HEK293T (cell line): ENCODE results near the gene USP6.
"Not testable (repeated sequence)": the region's sequence is repeated elsewhere in the genome, so short reads cannot be mapped to it uniquely, and the experiment has no call there.

Source experiments
- CTCF ChIA-PET: fragments of 350-600 bp; formaldehyde crosslinking; extraction: SDS; loops from one replicate; lab custom pipeline; 2021; ENCODE audit warnings: antibody characterized with exemption, inconsistent platforms; lab: Yijun Ruan, JAX
- POLR2A ChIA-PET: fragments of 350-600 bp; formaldehyde crosslinking; extraction: SDS; loops from one replicate; lab custom pipeline; 2020; ENCODE audit warnings: antibody characterized with exemption, inconsistent platforms; lab: Yijun Ruan, JAX
- DNase-seq: peaks from one replicate; pipeline ENCODE4 v3.0.0; 2012; ENCODE audit warnings: mixed read lengths; ENCODE audit errors: extremely low spot score
- ARNT ChIP-seq: fragments of 450-650 bp; IDR thresholded peaks from 2 replicates; pipeline ENCODE4 v1.6.1; 2017; ENCODE audit warnings: mild to moderate bottlenecking
- BHLHE40 ChIP-seq: fragments of 450-650 bp; IDR thresholded peaks from 2 replicates; pipeline ENCODE4 v1.6.1; 2016; ENCODE audit warnings: mild to moderate bottlenecking, moderate library complexity, borderline replicate concordance
- CTBP1 ChIP-seq: fragments of 450-650 bp; IDR thresholded peaks from 2 replicates; pipeline ENCODE4 v1.6.1; 2016; ENCODE audit warnings: borderline replicate concordance
- ELF4 ChIP-seq: fragments of 450-650 bp; IDR thresholded peaks from 2 replicates; pipeline ENCODE4 v1.6.1; 2017; ENCODE audit warnings: antibody characterized with exemption
- FOXA1 ChIP-seq: fragments of 450-650 bp; IDR thresholded peaks from 2 replicates; pipeline ENCODE4 v1.6.1; 2016; ENCODE audit warnings: mild to moderate bottlenecking
- FOXK2 ChIP-seq: fragments of 450-650 bp; IDR thresholded peaks from 2 replicates; pipeline ENCODE4 v1.6.1; 2016; ENCODE audit warnings: mild to moderate bottlenecking
- FOXM1 ChIP-seq: fragments of 450-650 bp; IDR thresholded peaks from 2 replicates; pipeline ENCODE4 v1.6.1; 2017; ENCODE audit warnings: mild to moderate bottlenecking, borderline replicate concordance
- HDGF ChIP-seq: fragments of 450-650 bp; IDR thresholded peaks from 2 replicates; pipeline ENCODE4 v1.6.1; 2017; ENCODE audit warnings: antibody characterized with exemption, borderline replicate concordance
- L3MBTL2 ChIP-seq: fragments of 450-650 bp; conservative IDR thresholded peaks from 2 replicates; pipeline ENCODE4 v1.6.1; 2016; ENCODE audit warnings: mild to moderate bottlenecking
- LEF1 ChIP-seq: fragments of 450-650 bp; IDR thresholded peaks from 2 replicates; pipeline ENCODE4 v1.6.1; 2017; ENCODE audit warnings: mild to moderate bottlenecking, borderline replicate concordance
- NFRKB ChIP-seq: fragments of 450-650 bp; IDR thresholded peaks from 2 replicates; pipeline ENCODE4 v1.6.1; 2016; ENCODE audit warnings: mild to moderate bottlenecking, moderate library complexity
- SP1 ChIP-seq: fragments of 450-650 bp; IDR thresholded peaks from 2 replicates; pipeline ENCODE4 v1.6.1; 2017
- SUZ12 ChIP-seq: fragments of 450-650 bp; IDR thresholded peaks from 2 replicates; pipeline ENCODE4 v1.6.1; 2016; ENCODE audit warnings: mild to moderate bottlenecking
- TARDBP ChIP-seq: fragments of 450-650 bp; IDR thresholded peaks from 2 replicates; pipeline ENCODE4 v1.6.1; 2016
- ZNF384 ChIP-seq: fragments of 450-650 bp; IDR thresholded peaks from 2 replicates; pipeline ENCODE4 v1.6.1; 2016
- TF ChIP-seq, protein P1 (sequence below): fragments of 450-650 bp; IDR thresholded peaks from 2 replicates; pipeline ENCODE4 v1.6.1; 2016

USP6 gene

GRCh38 chr17:5115673-5116651 is at the start of gene USP6:
Gene USP6, plus strand, starts transcription at chr17:5116032. Its CDS starts 14,336 bp downstream, at chr17:5130368.
- DNase-seq, result no peak
- no peak for TF ChIP-seq SUZ12
- TF ChIP-seq SP1, result no peak
- TF ChIP-seq BHLHE40, result no peak
- TF ChIP-seq, protein P1, sequence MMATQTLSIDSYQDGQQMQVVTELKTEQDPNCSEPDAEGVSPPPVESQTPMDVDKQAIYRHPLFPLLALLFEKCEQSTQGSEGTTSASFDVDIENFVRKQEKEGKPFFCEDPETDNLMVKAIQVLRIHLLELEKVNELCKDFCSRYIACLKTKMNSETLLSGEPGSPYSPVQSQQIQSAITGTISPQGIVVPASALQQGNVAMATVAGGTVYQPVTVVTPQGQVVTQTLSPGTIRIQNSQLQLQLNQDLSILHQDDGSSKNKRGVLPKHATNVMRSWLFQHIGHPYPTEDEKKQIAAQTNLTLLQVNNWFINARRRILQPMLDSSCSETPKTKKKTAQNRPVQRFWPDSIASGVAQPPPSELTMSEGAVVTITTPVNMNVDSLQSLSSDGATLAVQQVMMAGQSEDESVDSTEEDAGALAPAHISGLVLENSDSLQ, result no peak
- no peak for TF ChIP-seq FOXK2
- no peak for TF ChIP-seq NFRKB
- CTCF ChIA-PET, result no interaction called here
- POLR2A ChIA-PET, result no interaction called here

DNA sequence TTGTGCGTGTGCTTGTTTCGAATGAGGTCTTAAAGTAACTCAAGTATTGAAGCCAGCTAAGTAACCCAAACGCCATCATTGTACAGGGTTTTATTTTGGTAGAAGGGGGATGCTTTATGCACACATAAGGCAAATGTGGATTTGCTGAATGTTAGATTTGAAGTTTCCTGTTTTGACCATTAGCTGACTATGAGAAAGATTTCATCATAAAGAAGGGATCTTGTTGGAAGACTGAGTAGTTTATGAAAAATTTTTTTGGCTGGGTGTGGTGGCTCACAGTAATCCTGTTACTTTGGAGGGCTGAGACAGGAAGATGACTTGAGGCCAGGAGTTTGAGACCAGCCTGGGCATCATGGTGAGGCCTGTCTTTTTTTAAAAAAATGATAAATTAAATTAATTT is 47.6 kb upstream of the USP6 start:
- CTCF ChIA-PET, result no interaction called here
- TF ChIP-seq LEF1, result no peak
- no peak for TF ChIP-seq SP1
- TF ChIP-seq CTBP1, result no peak
- TF ChIP-seq NFRKB, result no peak
- TF ChIP-seq, protein P1, result no peak
- no peak for TF ChIP-seq TARDBP
- no peak for TF ChIP-seq SUZ12
- TF ChIP-seq L3MBTL2, result no peak
- TF ChIP-seq ARNT, result no peak
- TF ChIP-seq ZNF384, result no peak
- no peak for TF ChIP-seq FOXK2
- TF ChIP-seq BHLHE40, result no peak
- TF ChIP-seq FOXA1, result no peak
- TF ChIP-seq ELF4, result no peak
- TF ChIP-seq FOXM1, result no peak
- no peak for TF ChIP-seq HDGF
- POLR2A ChIA-PET, result no interaction called here
- DNase-seq, result no peak

DNA sequence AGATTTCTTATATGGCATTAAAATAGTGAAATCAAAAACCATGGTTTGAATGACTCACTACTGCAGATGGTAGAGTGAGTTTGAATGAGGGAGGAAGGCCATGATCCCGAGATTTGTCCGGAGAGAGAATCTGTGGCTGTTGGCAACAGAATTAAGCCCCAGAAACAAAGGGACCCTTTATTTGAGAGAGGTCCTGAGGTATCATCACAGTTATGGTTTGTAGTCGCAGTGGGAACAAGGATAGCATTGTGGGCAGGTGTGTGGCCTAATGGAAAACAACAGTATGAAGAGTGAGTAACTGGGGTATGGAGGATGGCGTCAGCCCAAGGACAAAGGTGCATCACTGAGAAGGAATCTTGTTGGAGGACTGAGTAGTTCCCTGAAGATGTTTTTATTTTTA is 46.1 kb upstream of the USP6 start:
- POLR2A ChIA-PET, result no interaction called here
- CTCF ChIA-PET, result no interaction called here
- no peak for TF ChIP-seq SUZ12
- no peak for TF ChIP-seq FOXK2
- no peak for TF ChIP-seq ARNT
- no peak for TF ChIP-seq ELF4
- TF ChIP-seq ZNF384, result no peak
- TF ChIP-seq FOXM1, result no peak
- TF ChIP-seq, protein P1, result no peak
- TF ChIP-seq LEF1, result no peak
- no peak for TF ChIP-seq TARDBP
- TF ChIP-seq BHLHE40, result no peak
- TF ChIP-seq NFRKB, result no peak
- TF ChIP-seq L3MBTL2, result no peak
- no peak for TF ChIP-seq CTBP1
- no peak for TF ChIP-seq SP1
- no peak for TF ChIP-seq HDGF
- no peak for TF ChIP-seq FOXA1
- DNase-seq, result no peak

DNA sequence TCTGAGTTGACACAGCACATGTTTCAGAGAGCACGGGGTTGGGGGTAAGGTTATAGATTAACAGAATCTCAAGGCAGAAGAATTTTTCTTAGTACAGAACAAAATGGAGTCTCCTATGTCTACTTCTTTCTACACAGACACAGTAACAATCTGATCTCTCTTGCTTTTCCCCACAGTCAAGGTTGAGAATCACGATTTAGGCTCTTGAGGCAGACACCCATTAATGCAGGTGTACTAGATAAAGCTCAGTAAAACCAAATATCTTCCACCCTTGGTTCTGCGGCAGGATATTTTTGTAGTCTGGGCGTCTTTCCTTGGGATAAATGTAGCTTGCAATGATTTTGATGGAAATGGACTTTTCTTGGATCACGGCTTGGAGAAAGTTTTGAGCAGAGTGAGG is 40.4 kb upstream of the USP6 start:
- CTCF ChIA-PET, result interaction anchor here (0.6 kb wide), 1 partner anchor 25 kb away, joined by 5 read pairs; no protein-coding TSS in a partner anchor
- DNase-seq, POLR2A ChIA-PET: not testable (repeated sequence)

DNA sequence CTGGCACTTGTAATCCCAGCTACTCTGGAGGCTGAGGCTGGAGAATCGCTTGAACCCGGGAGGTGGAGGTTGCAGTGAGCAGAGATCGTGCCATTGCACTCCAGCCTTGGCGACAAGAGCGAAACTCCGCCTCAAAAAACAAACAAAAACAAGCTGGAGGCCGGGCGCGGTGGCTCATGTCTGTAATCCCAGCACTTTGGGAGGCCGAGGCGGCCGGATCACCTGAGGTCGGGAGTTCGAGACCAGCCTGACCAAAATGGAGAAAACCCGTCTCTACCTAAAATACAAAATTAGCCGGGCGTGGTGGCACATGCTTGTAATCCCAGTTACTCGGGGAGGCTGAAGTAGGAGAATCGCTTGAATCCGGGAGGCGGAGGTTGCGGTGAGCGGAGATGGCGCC is 38.6 kb upstream of the USP6 start:
- CTCF ChIA-PET, DNase-seq, POLR2A ChIA-PET: not testable (repeated sequence)

DNA sequence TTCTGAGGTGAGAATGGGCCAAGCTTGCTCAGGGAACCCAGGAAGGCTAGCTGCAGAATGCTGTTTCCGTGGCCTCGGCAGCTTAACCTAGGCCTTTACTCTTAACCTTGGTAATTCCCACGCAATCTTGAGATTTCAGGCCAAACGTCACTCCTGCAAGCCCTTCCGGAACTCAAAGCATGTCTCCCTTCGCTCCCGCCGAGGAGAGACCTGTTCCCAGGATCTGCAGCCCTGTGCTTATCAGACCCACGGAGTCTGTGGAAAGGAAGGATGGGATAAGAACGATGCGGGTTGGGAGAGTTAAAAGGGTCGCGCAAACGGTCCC is 38.1 kb upstream of the USP6 start:
- TF ChIP-seq BHLHE40 (no peak), TARDBP (no peak), FOXK2 (no peak), LEF1 (no peak), FOXA1 (no peak), ELF4 (no peak), NFRKB (no peak), HDGF (no peak), SUZ12 (no peak), L3MBTL2 (no peak), SP1 (no peak), CTBP1 (no peak), ZNF384 (no peak), ARNT (no peak), FOXM1 (no peak)
- TF ChIP-seq, protein P1, result no peak
- ChIA-PET POLR2A (no interaction called here), CTCF (no interaction called here)
- DNase-seq, result no peak
